H9 (cell line): ENCODE results near the gene KMT5B. TPM values are rescaled to one million over a fixed set of nuclear protein-coding genes. Genes with fewer than 3 reads are reported as not detected.

Experiments used
- DNase-seq: peaks from one replicate; pipeline ENCODE4 v3.0.0-alpha.2; 2017
- H2AFZ ChIP-seq: one replicate; pipeline ENCODE4 v1.6.1; 2013; ENCODE audit warnings: mild to moderate bottlenecking, low read length, control low read depth, moderate library complexity
- H2AK5ac ChIP-seq: 2 replicates; pipeline ENCODE4 v1.6.1; 2013; ENCODE audit warnings: low read length, control low read depth, mixed read lengths; ENCODE audit not compliant: insufficient read length
- H2BK120ac ChIP-seq: one replicate; pipeline ENCODE4 v1.6.1; 2013; ENCODE audit warnings: low read depth, mild to moderate bottlenecking, low read length, control low read depth, inconsistent platforms; ENCODE audit not compliant: poor library complexity, severe bottlenecking
- H2BK12ac ChIP-seq: 2 replicates; pipeline ENCODE4 v1.6.1; 2013; ENCODE audit warnings: low read length, control low read depth, mixed read lengths, low read depth; ENCODE audit not compliant: insufficient read length
- H2BK15ac ChIP-seq: 2 replicates; pipeline ENCODE4 v1.6.1; 2013; ENCODE audit warnings: low read depth, low read length, control low read depth
- H2BK20ac ChIP-seq: one replicate; pipeline ENCODE4 v1.6.1; 2013; ENCODE audit warnings: low read depth, mild to moderate bottlenecking, low read length, control low read depth, inconsistent platforms; ENCODE audit not compliant: poor library complexity, severe bottlenecking
- H2BK5ac ChIP-seq: 2 replicates; pipeline ENCODE4 v1.6.1; 2013; ENCODE audit warnings: low read length, control low read depth, mixed read lengths; ENCODE audit not compliant: insufficient read length
- H3K14ac ChIP-seq: 2 replicates; pipeline ENCODE4 v1.6.1; 2013; ENCODE audit warnings: low read length, control low read depth; ENCODE audit not compliant: insufficient read depth
- H3K18ac ChIP-seq: 2 replicates; pipeline ENCODE4 v1.6.1; 2013; ENCODE audit warnings: low read depth, mild to moderate bottlenecking, mixed read lengths, low read length, control low read depth; ENCODE audit not compliant: insufficient read length
- H3K23ac ChIP-seq: 2 replicates; pipeline ENCODE4 v1.6.1; 2013; ENCODE audit warnings: low read length, control low read depth, mixed read lengths, low read depth; ENCODE audit not compliant: insufficient read length
- H3K23me2 ChIP-seq: 2 replicates; pipeline ENCODE4 v1.6.1; 2013; ENCODE audit warnings: low read depth, mild to moderate bottlenecking, mixed read lengths, low read length, control low read depth; ENCODE audit not compliant: insufficient read length, poor library complexity, severe bottlenecking
- H3K27ac ChIP-seq: 2 replicates; pipeline ENCODE4 v1.5.1; 2013; ENCODE audit warnings: low read length, control low read depth, mixed read lengths, low read depth; ENCODE audit not compliant: insufficient read length
- H3K27me3 ChIP-seq: 2 replicates; pipeline ENCODE4 v1.6.1; 2013; ENCODE audit warnings: low read length, control low read depth, inconsistent platforms; ENCODE audit not compliant: insufficient read depth
- H3K4ac ChIP-seq: 2 replicates; pipeline ENCODE4 v1.6.1; 2013; ENCODE audit warnings: low read depth, mild to moderate bottlenecking, control low read depth, inconsistent platforms, low read length, moderate library complexity
- H3K4me1 ChIP-seq: 2 replicates; pipeline ENCODE4 v1.6.1; 2013; ENCODE audit warnings: low read length, control low read depth, inconsistent platforms; ENCODE audit not compliant: insufficient read depth
- H3K4me2 ChIP-seq: 2 replicates; pipeline ENCODE4 v1.6.1; 2013; ENCODE audit warnings: low read length, control low read depth, mixed read lengths; ENCODE audit not compliant: insufficient read length, insufficient read depth
- H3K56ac ChIP-seq: 2 replicates; pipeline ENCODE4 v1.6.1; 2013; ENCODE audit warnings: low read depth, mild to moderate bottlenecking, mixed read lengths, low read length, control low read depth; ENCODE audit not compliant: insufficient read length
- H3K79me1 ChIP-seq: 2 replicates; pipeline ENCODE4 v1.6.1; 2013; ENCODE audit warnings: low read depth, mild to moderate bottlenecking, moderate library complexity, low read length, control low read depth, inconsistent platforms; ENCODE audit not compliant: insufficient read depth, poor library complexity, severe bottlenecking
- H3K79me2 ChIP-seq: 2 replicates; pipeline ENCODE4 v1.6.1; 2013; ENCODE audit warnings: low read length, control low read depth, inconsistent platforms; ENCODE audit not compliant: insufficient read depth
- H3K9ac ChIP-seq: 2 replicates; pipeline ENCODE4 v1.6.1; 2013; ENCODE audit warnings: low read length, control low read depth, mixed read lengths; ENCODE audit not compliant: insufficient read length; ENCODE audit errors: extremely low read depth
- H3K9me3 ChIP-seq: one replicate; pipeline ENCODE4 v1.6.1; 2013; ENCODE audit warnings: low read depth, low read length, inconsistent platforms; ENCODE audit not compliant: control insufficient read depth
- H3T11ph ChIP-seq: one replicate; pipeline ENCODE4 v1.6.1; 2013; ENCODE audit warnings: mild to moderate bottlenecking, low read length, control low read depth, inconsistent platforms
- H4K20me1 ChIP-seq: one replicate; pipeline ENCODE4 v1.6.1; 2013; ENCODE audit not compliant: control insufficient read depth, insufficient read length, insufficient read depth
- H4K5ac ChIP-seq: 2 replicates; pipeline ENCODE4 v1.6.1; 2013; ENCODE audit warnings: low read depth, mild to moderate bottlenecking, mixed read lengths, low read length, control low read depth; ENCODE audit not compliant: insufficient read length
- H4K8ac ChIP-seq: replicated peaks from 2 replicates; pipeline ENCODE4 v1.6.1; 2013; ENCODE audit warnings: low read length, control low read depth, mixed read lengths, low read depth; ENCODE audit not compliant: insufficient read length
- H4K91ac ChIP-seq: 2 replicates; pipeline ENCODE4 v1.6.1; 2013; ENCODE audit warnings: low read depth, mild to moderate bottlenecking, moderate library complexity, mixed read lengths, low read length, control low read depth; ENCODE audit not compliant: insufficient read length
- H3K27ac Mint-ChIP-seq, 3 experiments: 2 replicates in 2 of 3; 3 replicates in 1 of 3; pipeline ENCODE4 v1.8.0; 2020 to 2021; ENCODE audit warnings: mixed read lengths in 3 of 3, mild to moderate bottlenecking in 1 of 3, moderate library complexity in 1 of 3
- H3K27me3 Mint-ChIP-seq: 2 replicates; pipeline ENCODE4 v1.8.0; 2021; ENCODE audit warnings: low read depth, mild to moderate bottlenecking, moderate library complexity, mixed read lengths
- H3K36me3 Mint-ChIP-seq, 3 experiments: 2 replicates in 2 of 3; 3 replicates in 1 of 3; pipeline ENCODE4 v1.8.0; 2020 to 2021; ENCODE audit warnings: low read depth in 3 of 3, mixed read lengths in 3 of 3; ENCODE audit not compliant: insufficient read depth in 1 of 3
- H3K4me1 Mint-ChIP-seq, 2 experiments: 2 replicates each; pipeline ENCODE4 v1.8.0; 2020; ENCODE audit warnings: mixed read lengths in 2 of 2
- H3K4me3 Mint-ChIP-seq, 2 experiments: 2 replicates in 1 of 2; 3 replicates in 1 of 2; pipeline ENCODE4 v1.8.0; 2020 to 2021; ENCODE audit warnings: mild to moderate bottlenecking in 2 of 2, mixed read lengths in 2 of 2, moderate library complexity in 1 of 2
- H3K9me3 Mint-ChIP-seq, 2 experiments: 2 replicates in 1 of 2; 3 replicates in 1 of 2; pipeline ENCODE4 v1.8.0; 2020; ENCODE audit warnings: mild to moderate bottlenecking in 2 of 2, mixed read lengths in 2 of 2, moderate library complexity in 1 of 2
- WGBS: extraction: QIAGEN DNeasy Blood & Tissue Kit; methylation state at CpG from one replicate; pipeline ENCODE4 v1.1.7; 2013; ENCODE audit warnings: missing lambda C conversion rate, low lambda C conversion rate, mixed read lengths; ENCODE audit not compliant: insufficient read length; ENCODE audit errors: extremely low coverage; 5-methylcytosine and 5-hydroxymethylcytosine counted together
- total RNA-seq: library from RNA; stranded (reverse); gene quantifications from 2 replicates; pipeline ENCODE4 v1.2.1, GENCODE V29; 2021
- TF ChIP-seq, protein P1 (sequence below): fragments of 200-600 bp; sonication (generic); conservative IDR thresholded peaks from 3 replicates; pipeline ENCODE4 v1.8.0; 2021; ENCODE audit warnings: antibody characterized with exemption, mild to moderate bottlenecking

KMT5B gene
- total RNA-seq, 1 experiment from 2014 or later: 61.6 TPM

DNA sequence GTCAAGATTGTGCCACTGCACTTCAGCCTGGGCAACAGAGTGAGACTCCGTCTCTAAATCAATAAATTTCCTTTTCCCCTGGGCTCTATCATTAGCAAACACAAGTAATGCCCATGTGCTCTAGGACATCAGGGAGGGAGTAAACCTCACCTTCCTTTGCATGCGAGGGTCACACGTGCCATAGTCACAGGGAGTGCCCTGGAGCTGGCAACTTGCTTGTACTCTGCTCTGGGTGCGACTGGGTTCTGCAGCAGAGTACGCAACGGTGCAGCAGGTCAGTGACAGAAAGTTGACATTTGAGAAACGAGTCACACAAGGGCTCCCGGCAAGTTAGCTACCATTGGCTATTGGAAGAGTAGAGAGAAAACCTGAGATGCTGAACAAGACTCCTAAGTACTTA, 59.4 kb downstream of the KMT5B start:
- no CpG with 5 or more reads among the region's 8 CpGs for WGBS
- no peaks in the 10 kb centered on the region for H3K9me3 ChIP-seq

More for the DNA sequence above, 59.4 kb downstream of the KMT5B start:
- Histone ChIP-seq H3K56ac (no peak overlapping the region), H3K27ac (no peak overlapping the region), H3K18ac (no peak overlapping the region), H3T11ph (no peak overlapping the region), H3K79me1 (no peaks in the 10 kb centered on the region), H3K9ac (no peak overlapping the region), H2BK15ac (no peak overlapping the region), H3K79me2 (no peaks in the 10 kb centered on the region), H3K23me2 (no peaks in the 10 kb centered on the region), H2BK20ac (no peak overlapping the region), H3K14ac (no peak overlapping the region), H3K4me1 (no peaks in the 10 kb centered on the region), H4K91ac (no peak overlapping the region), H4K8ac (no peak overlapping the region), H2BK12ac (no peak overlapping the region), H2BK120ac (no peak overlapping the region), H3K4ac (no peak overlapping the region), H2BK5ac (no peak overlapping the region), H3K4me2 (no peak overlapping the region), H2AFZ (no peak overlapping the region), H2AK5ac (no peak overlapping the region), H3K27me3 (no peaks in the 10 kb centered on the region), H4K5ac (no peak overlapping the region), H4K20me1 (no peaks in the 10 kb centered on the region), H3K23ac (no peak overlapping the region)
- TF ChIP-seq, protein P1, sequence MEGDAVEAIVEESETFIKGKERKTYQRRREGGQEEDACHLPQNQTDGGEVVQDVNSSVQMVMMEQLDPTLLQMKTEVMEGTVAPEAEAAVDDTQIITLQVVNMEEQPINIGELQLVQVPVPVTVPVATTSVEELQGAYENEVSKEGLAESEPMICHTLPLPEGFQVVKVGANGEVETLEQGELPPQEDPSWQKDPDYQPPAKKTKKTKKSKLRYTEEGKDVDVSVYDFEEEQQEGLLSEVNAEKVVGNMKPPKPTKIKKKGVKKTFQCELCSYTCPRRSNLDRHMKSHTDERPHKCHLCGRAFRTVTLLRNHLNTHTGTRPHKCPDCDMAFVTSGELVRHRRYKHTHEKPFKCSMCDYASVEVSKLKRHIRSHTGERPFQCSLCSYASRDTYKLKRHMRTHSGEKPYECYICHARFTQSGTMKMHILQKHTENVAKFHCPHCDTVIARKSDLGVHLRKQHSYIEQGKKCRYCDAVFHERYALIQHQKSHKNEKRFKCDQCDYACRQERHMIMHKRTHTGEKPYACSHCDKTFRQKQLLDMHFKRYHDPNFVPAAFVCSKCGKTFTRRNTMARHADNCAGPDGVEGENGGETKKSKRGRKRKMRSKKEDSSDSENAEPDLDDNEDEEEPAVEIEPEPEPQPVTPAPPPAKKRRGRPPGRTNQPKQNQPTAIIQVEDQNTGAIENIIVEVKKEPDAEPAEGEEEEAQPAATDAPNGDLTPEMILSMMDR: no peak
- Mint-ChIP-seq H3K27me3 (no peaks in the 10 kb centered on the region), H3K36me3 (peaks cover 4 to 12% (median 10%) of the 10 kb centered on the region in 3 experiments; a peak in 6 of 7 replicates), H3K4me1 (no peaks in the 10 kb centered on the region), H3K27ac (no peak overlapping the region), H3K9me3 (no peaks in the 10 kb centered on the region), H3K4me3 (no peak overlapping the region)
- no peak for DNase-seq
